ENCODE measurements around the gene CTDP1. TPM values are rescaled to one million over a fixed set of nuclear protein-coding genes. Genes with fewer than 3 reads are reported as not detected.
A peak's percentile ranks its signal among the peaks of the same experiment; 100 is the strongest.

The CTDP1 gene
- total RNA-seq, 1 experiment from 2014 or later = 33.7 TPM

DNA sequence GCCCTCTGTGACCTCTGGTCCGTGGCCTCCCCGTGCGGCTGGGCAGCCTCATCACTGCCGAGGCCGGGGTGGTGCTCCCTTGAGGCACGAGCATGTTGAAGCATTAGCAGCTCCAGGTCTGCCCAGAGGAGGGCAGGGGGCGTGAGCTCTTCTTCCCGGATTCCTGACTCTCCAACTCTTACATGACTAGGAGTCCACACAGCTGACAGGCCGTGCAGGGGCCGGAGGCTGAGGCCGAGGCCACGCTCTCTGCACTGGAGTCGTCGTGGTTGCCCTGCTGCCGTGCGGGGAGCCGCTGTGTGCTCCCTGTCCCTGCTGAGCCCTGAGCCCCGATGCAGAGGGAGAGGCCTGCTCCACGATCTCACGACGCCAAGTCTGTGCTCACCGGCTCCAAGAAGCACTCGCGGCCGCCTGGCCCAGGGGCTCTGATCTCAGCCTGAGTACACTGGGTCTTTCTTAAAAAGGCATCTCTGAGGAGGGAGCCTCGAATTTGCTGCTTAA lies 98.7 kb downstream of the CTDP1 start:
- Histone ChIP-seq H3K4me2 (ENCODE audit: insufficient read depth, insufficient read length, low read length) (no peak overlapping the region), H4K91ac (ENCODE audit: insufficient read length, low read depth, low read length) (no peak overlapping the region), H3K14ac (ENCODE audit: insufficient read depth, low read length) (no peak overlapping the region), H3K18ac (ENCODE audit: insufficient read length, low read depth, low read length) (no peak overlapping the region), H2AK5ac (ENCODE audit: insufficient read length, low read length) (no peak overlapping the region), H2BK5ac (ENCODE audit: insufficient read length, low read length) (no peak overlapping the region), H4K20me1 (ENCODE audit: control insufficient read depth, insufficient read depth, insufficient read length) (no peaks in the 10 kb centered on the region), H3K23me2 (ENCODE audit: insufficient read length, low read depth, low read length, poor library complexity, severe bottlenecking) (no peaks in the 10 kb centered on the region), H4K8ac (replicated peaks; ENCODE audit: insufficient read length, low read depth, low read length) (no peak overlapping the region), H3K9me3 (ENCODE audit: control insufficient read depth, low read depth, low read length) (no peaks in the 10 kb centered on the region), H3T11ph (ENCODE audit: low read length) (no peak overlapping the region), H3K23ac (ENCODE audit: insufficient read length, low read depth, low read length) (no peak overlapping the region), H3K4ac (ENCODE audit: low read depth, low read length) (no peak overlapping the region), H2BK120ac (ENCODE audit: low read depth, low read length, poor library complexity, severe bottlenecking) (no peak overlapping the region), H3K79me1 (ENCODE audit: insufficient read depth, low read depth, low read length, poor library complexity, severe bottlenecking) (no peaks in the 10 kb centered on the region), H4K5ac (ENCODE audit: insufficient read length, low read depth, low read length) (no peak overlapping the region), H3K9ac (ENCODE audit: extremely low read depth, insufficient read length, low read length) (no peak overlapping the region), H2AFZ (ENCODE audit: low read length) (no peak overlapping the region), H3K56ac (ENCODE audit: insufficient read length, low read depth, low read length) (no peak overlapping the region), H2BK12ac (ENCODE audit: insufficient read length, low read depth, low read length) (no peak overlapping the region), H2BK15ac (ENCODE audit: low read depth, low read length) (no peak overlapping the region), H3K79me2 (ENCODE audit: insufficient read depth, low read length) (no peaks in the 10 kb centered on the region), H2BK20ac (ENCODE audit: low read depth, low read length, poor library complexity, severe bottlenecking) (no peak overlapping the region), H3K4me1 (ENCODE audit: insufficient read depth, low read length) (no peaks in the 10 kb centered on the region), H3K27me3 (ENCODE audit: insufficient read depth, low read length) (no peaks in the 10 kb centered on the region; the same call in 1 of the 2 replicates), H3K27ac (ENCODE audit: insufficient read length, low read depth, low read length) (no peak overlapping the region)
- H3K4me1 Mint-ChIP-seq = no peaks in the 10 kb centered on the region
- no CpG with 5 or more reads among the region's 26 CpGs for WGBS (ENCODE audit: extremely low coverage, insufficient read length, low lambda C conversion rate)
- H3K27me3 Mint-ChIP-seq (ENCODE audit: low read depth) = peaks cover 26% of the 10 kb centered on the region
- peak overlapping the region in 1 of 3 experiments; percentile 22; a peak in 1 of 7 replicates for H3K27ac Mint-ChIP-seq
- no peak for DNase-seq
- 0 out of 5 replicates have a peak, but pooled peaks cover 0 to 6% of the 10 kb centered on the region in 2 experiments for H3K9me3 Mint-ChIP-seq
- H3K36me3 Mint-ChIP-seq (ENCODE audit: insufficient read depth in 1 of 3, low read depth in 3 of 3) = no peaks in the 10 kb centered on the region
- H3K4me3 Mint-ChIP-seq = no peak overlapping the region
- TF ChIP-seq, protein P1, sequence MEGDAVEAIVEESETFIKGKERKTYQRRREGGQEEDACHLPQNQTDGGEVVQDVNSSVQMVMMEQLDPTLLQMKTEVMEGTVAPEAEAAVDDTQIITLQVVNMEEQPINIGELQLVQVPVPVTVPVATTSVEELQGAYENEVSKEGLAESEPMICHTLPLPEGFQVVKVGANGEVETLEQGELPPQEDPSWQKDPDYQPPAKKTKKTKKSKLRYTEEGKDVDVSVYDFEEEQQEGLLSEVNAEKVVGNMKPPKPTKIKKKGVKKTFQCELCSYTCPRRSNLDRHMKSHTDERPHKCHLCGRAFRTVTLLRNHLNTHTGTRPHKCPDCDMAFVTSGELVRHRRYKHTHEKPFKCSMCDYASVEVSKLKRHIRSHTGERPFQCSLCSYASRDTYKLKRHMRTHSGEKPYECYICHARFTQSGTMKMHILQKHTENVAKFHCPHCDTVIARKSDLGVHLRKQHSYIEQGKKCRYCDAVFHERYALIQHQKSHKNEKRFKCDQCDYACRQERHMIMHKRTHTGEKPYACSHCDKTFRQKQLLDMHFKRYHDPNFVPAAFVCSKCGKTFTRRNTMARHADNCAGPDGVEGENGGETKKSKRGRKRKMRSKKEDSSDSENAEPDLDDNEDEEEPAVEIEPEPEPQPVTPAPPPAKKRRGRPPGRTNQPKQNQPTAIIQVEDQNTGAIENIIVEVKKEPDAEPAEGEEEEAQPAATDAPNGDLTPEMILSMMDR (conservative IDR thresholded peaks at IDR 0.05) = no peak

All from H9 (cell line).